Ovary (tissue), 9 donors: Measurements from ENCODE around the gene UBE2I. TPM values are rescaled to one million over a fixed set of nuclear protein-coding genes. Genes with fewer than 3 reads are reported as not detected.

Experiments used
- DNase-seq, 5 donors: peaks; one replicate each; pipeline ENCODE4 v3.0.0-alpha.2; 2019 to 2020
- H3K27ac ChIP-seq, 2 donors: fragments of 200-600 bp; one replicate each; pipeline versions ENCODE4 v1.5.1 to v1.8.0; 2019 to 2022
- H3K27me3 ChIP-seq: fragments of 200-600 bp; one replicate; pipeline ENCODE4 v1.8.0; 2022
- H3K36me3 ChIP-seq: fragments of 200-600 bp; sonication (generic); one replicate; pipeline ENCODE4 v1.5.1; 2019
- H3K4me1 ChIP-seq: one replicate; pipeline ENCODE4 v1.8.1; 2013; ENCODE audit warnings: mild to moderate bottlenecking, moderate library complexity; ENCODE audit not compliant: insufficient read depth
- H3K4me3 ChIP-seq: fragments of 200-600 bp; sonication (generic); one replicate; pipeline ENCODE4 v1.5.1; 2017
- H3K9me3 ChIP-seq, 2 donors: fragments of 200-600 bp in 1 of 2; sonication (generic) in 1 of 2; one replicate each; pipeline versions ENCODE4 v1.5.1 to v1.8.1; 2013 to 2019; ENCODE audit warnings: mild to moderate bottlenecking in 1 of 2, moderate library complexity in 1 of 2
- EP300 ChIP-seq: sonication (generic); formaldehyde crosslinking; IDR thresholded peaks from one replicate; pipeline ENCODE4 v1.6.1; 2017; ENCODE audit warnings: antibody characterized with exemption
- POLR2A ChIP-seq: fragments of 450-650 bp; IDR thresholded peaks from one replicate; pipeline ENCODE4 v1.6.1; 2017; ENCODE audit warnings: antibody characterized with exemption, mild to moderate bottlenecking, moderate library complexity
- WGBS, 3 donors: extraction: QIAGEN DNeasy Blood & Tissue Kit in 1 of 3; methylation state at CpG; one replicate each; pipeline versions ENCODE4 v1.1.5 to v1.1.7; 2013 to 2017; 5-methylcytosine and 5-hydroxymethylcytosine counted together
- intact Hi-C, 4 donors: fragments of 100-400 bp; cut with DNase I; formaldehyde crosslinking; loops; one replicate each; pipeline versions ENCODE4 v1.11.0 to v1.15.1; 2022 to 2023
- polyA plus RNA-seq, 2 donors: library from polyadenylated mRNA; stranded (reverse); fragments of 200-250 nt in 1 of 2; fragments of 350-450 nt in 1 of 2; fragmentation: Illumina TruSeq in 1 of 2; extraction: RNeasy Lipid Tissue Mini Kit (QIAGEN cat#74804) in 1 of 2; gene quantifications; one replicate each; pipeline ENCODE4 v1.2.3, GENCODE V29; 2013 to 2014
- total RNA-seq, 7 donors: library from RNA; depleted of rRNA in 2 of 7; stranded (reverse); fragments of >200 nt in 2 of 7; fragmentation: NEBNext Ultra II Directional in 3 of 7; extraction: Animal tissue kit (Norgen Biotek cat#: 25700) in 3 of 7; gene quantifications; one replicate each; pipeline versions ENCODE4 v1.1.0 to v1.2.4, GENCODE V29; 2016 to 2023
- TF ChIP-seq, protein P1 (sequence below), 3 donors: fragments of 450-650 bp in 2 of 3; fragments of 200-600 bp in 1 of 3; IDR thresholded peaks; one replicate each; pipeline versions ENCODE4 v1.5.1 to v1.8.0; 2016 to 2022; ENCODE audit warnings: antibody characterized with exemption in 3 of 3, mild to moderate bottlenecking in 1 of 3
- donor health status: DM: no; HTN: no; CAD: no; lungs with moderate emphysema.
- donor health status: DM: no; HTN: no; CAD: no.
- donor health status: Bipolar disorder and iron deficiency.
- donor health status: DM: yes; HTN: yes; CAD: no.
- donor health status: DM: no; HTN: no; CAD: no.
- donor health status: DM: yes; HTN: yes; CAD: no.

Gene UBE2I
- total and polyA plus RNA-seq, 9 donors, result 63.9 to 258 (median 145) TPM

DNA sequence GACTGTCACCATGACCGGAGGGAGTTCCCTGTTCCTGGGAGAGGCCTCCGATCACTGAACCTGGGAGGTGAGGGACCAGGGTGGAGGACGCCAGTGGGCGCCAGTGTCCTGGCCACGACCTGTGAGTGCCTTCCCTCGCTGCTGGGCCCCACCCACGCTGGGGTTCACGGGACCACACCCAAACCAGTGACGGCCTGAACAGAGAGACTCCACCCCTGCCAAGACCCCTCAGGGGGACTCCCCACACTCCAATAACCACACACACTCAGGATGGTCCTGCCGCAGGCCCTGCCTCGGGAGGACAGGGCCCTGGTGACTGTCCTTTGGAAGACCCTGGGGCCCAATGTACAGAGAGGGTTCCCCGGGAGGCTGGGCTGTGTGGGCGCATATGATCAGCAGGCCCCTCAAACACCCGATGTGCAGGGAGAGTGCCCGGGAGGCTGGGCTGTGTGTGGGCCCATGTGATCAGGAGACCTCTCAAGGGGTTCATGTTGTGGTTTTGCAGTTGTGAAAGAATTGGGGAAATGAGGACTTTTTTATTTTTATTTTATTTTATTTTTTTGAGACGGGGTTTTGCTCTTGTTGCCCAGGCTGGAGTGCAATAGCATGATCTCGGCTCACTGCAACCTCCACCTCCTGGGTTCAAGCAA lies 27.0 kb upstream of the UBE2I start:
- H3K9me3 ChIP-seq, result no peaks in the 10 kb centered on the region
- intact Hi-C loops, result no loop called here
- WGBS, 3 donors, result 76 to 83% (median 77%) methylated on average over 17 of the region's 17 CpGs
- H3K27ac ChIP-seq, result no peak overlapping the region
- no peak overlapping the region for H3K4me3 ChIP-seq
- no peaks in the 10 kb centered on the region for H3K4me1 ChIP-seq
- no peaks in the 10 kb centered on the region for H3K36me3 ChIP-seq
- TF ChIP-seq, protein P1, sequence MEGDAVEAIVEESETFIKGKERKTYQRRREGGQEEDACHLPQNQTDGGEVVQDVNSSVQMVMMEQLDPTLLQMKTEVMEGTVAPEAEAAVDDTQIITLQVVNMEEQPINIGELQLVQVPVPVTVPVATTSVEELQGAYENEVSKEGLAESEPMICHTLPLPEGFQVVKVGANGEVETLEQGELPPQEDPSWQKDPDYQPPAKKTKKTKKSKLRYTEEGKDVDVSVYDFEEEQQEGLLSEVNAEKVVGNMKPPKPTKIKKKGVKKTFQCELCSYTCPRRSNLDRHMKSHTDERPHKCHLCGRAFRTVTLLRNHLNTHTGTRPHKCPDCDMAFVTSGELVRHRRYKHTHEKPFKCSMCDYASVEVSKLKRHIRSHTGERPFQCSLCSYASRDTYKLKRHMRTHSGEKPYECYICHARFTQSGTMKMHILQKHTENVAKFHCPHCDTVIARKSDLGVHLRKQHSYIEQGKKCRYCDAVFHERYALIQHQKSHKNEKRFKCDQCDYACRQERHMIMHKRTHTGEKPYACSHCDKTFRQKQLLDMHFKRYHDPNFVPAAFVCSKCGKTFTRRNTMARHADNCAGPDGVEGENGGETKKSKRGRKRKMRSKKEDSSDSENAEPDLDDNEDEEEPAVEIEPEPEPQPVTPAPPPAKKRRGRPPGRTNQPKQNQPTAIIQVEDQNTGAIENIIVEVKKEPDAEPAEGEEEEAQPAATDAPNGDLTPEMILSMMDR (IDR thresholded peaks at IDR 0.05), result no peak
- no peak for TF ChIP-seq POLR2A
- TF ChIP-seq EP300, result no peak
- H3K27me3 ChIP-seq, result no peaks in the 10 kb centered on the region
- no peak for DNase-seq

DNA sequence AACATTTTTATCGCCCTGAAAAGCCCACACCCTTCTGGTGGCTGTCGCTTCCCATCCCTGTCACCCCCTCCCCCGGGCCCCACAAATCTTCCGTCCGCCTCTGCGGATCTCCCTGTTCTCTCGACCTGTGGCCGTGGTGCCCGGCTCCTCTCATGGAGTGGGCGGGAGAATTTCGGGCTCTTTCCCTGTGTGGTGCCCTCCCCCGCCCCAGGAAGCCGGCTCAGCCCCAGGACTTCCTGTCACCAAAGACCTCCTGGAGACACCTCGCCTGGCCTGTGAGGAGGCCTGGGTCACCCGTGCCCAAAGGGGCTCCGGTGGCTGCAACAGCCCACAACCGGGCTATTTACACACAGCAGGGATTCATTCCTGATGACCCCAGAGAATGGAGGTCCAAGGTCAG lies 26.1 kb upstream of the UBE2I start:
- no peak overlapping the region for H3K4me3 ChIP-seq
- 39 to 44% (median 39%) methylated on average over 17 of the region's 17 CpGs for WGBS, 3 donors
- H3K4me1 ChIP-seq, result no peaks in the 10 kb centered on the region
- TF ChIP-seq, protein P1 (IDR thresholded peaks at IDR 0.05), result no peak
- no peak for TF ChIP-seq EP300
- TF ChIP-seq POLR2A, result no peak
- no peak overlapping the region for H3K27ac ChIP-seq
- no peak for DNase-seq
- intact Hi-C loops, result no loop called here
- no peaks in the 10 kb centered on the region for H3K36me3 ChIP-seq
- H3K27me3 ChIP-seq, result no peaks in the 10 kb centered on the region
- no peaks in the 10 kb centered on the region for H3K9me3 ChIP-seq

DNA sequence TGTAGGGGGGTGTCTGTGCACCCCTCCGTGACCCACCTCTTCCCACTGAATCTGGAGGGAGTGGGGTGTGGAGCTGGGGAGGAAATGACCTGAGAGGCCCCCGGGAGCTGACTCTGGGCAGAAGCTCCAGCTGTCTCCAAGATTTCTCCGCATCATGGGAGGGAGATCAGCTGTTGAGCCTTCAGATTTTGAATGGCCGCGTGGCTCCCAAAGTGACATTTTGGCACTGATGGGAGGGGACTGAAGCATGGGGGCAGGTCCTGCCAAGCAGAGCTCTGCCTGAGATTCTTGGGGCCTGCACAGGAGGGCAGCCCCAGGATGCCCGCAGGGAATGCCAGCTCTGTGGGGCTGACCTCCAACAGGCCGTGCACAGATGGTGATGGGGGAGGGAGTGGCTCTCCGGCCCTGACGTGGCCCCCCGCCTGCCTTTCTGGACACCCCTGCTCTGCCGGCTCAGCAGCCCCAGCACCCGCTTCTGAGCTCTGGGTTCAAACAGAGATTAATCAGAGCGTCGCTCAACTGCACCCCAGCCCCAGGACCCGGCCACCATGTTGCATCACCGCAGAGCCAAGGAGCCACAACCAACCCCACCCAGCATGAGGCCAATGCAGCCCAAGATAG lies 25.3 kb upstream of the UBE2I start:
- 45 to 62% (median 54%) methylated on average over 12 to 16 of the region's 16 CpGs for WGBS, 3 donors
- H3K4me1 ChIP-seq, result no peaks in the 10 kb centered on the region
- no peak overlapping the region for H3K27ac ChIP-seq
- no peak for DNase-seq
- H3K36me3 ChIP-seq, result no peaks in the 10 kb centered on the region
- no peak overlapping the region for H3K4me3 ChIP-seq
- intact Hi-C loops, result no loop called here
- H3K27me3 ChIP-seq, result peaks cover 3% of the 10 kb centered on the region
- TF ChIP-seq, protein P1 (IDR thresholded peaks at IDR 0.05), result no peak
- TF ChIP-seq POLR2A (no peak), EP300 (no peak)
- H3K9me3 ChIP-seq, result no peaks in the 10 kb centered on the region

DNA sequence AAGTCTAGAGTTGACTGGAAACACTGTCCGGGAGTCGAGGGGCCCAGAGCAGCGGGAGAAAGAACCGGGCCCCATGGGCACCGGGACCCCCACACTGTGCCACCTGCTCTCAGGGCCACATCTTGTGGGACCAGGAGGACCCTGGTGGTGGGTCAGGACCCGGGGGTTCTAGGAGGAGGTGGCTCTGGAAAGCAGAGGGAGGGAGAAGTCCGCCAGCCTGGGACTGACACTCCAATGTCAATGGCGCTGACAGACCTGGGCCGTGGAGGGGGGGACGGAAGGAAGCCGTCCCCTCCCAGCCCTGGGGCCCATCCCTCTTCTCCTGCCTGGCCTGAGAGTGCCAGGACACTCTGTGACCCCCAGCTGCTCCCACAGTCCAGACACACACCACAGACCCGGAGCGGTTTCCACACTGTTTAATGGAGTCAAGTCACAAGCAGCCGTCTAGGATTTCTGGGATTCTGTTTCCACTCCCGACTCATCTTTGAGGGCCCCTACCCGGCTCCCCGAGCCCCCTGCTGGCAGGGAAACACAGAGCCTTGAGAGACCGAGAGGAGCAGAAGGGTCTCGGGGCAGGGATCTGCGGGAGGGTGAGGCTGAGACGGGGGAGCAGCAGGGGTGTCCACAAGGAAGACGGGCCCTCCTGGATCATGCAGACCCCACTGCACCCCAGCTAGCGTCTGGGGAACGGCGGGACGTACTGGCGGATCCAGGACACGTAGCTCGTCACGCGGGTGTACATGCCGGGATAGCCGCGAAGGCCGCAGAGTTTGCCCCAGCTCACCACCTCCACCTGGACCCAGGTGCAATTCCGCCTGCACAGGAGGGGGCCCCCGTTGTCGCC lies 23.5 kb upstream of the UBE2I start:
- 62 to 71% (median 71%) methylated on average over 38 of the region's 38 CpGs for WGBS, 3 donors
- Histone ChIP-seq H3K9me3 (no peaks in the 10 kb centered on the region), H3K27me3 (peaks cover 3% of the 10 kb centered on the region), H3K4me3 (no peak overlapping the region), H3K4me1 (no peaks in the 10 kb centered on the region), H3K36me3 (no peaks in the 10 kb centered on the region), H3K27ac (no peak overlapping the region)
- DNase-seq, result no peak
- TF ChIP-seq EP300 (no peak), POLR2A (no peak)
- TF ChIP-seq, protein P1 (IDR thresholded peaks at IDR 0.05), result no peak
- intact Hi-C loops, result no loop called here
